Stimulated activated naive CD8-positive, alpha-beta T cell treated with anti-CD3 and anti-CD28 coated beads, Interleukin-15, amount 100 ng/mL, for 72 hours (primary cell): ENCODE data around the gene ASPHD1.
"Not testable (repeated sequence)": the region's sequence is repeated elsewhere in the genome, so short reads cannot be mapped to it uniquely, and the experiment has no call there.

Experiments
- ATAC-seq: fragments of 150-1000 bp; cut with Tn5 transposase; 2 replicates; pipeline ENCODE4 v1.10.0; 2021; ENCODE audit warnings: mild to moderate bottlenecking, moderate library complexity
- DNase-seq, 2 donors: peaks; one replicate each; pipeline ENCODE4 v3.0.0; 2021 to 2022
- H3K27ac Mint-ChIP-seq, 2 donors: one replicate each; pipeline ENCODE4 v1.8.0; 2022; ENCODE audit warnings: mild to moderate bottlenecking in 2 of 2, mixed read lengths in 2 of 2, moderate library complexity in 2 of 2
- H3K27me3 Mint-ChIP-seq: one replicate; pipeline ENCODE4 v1.8.0; 2022; ENCODE audit warnings: mixed read lengths
- H3K4me1 Mint-ChIP-seq: one replicate; pipeline ENCODE4 v1.8.0; 2022; ENCODE audit warnings: mild to moderate bottlenecking, mixed read lengths
- H3K4me3 Mint-ChIP-seq, 2 donors: one replicate each; pipeline ENCODE4 v1.8.0; 2022; ENCODE audit warnings: mild to moderate bottlenecking in 2 of 2, mixed read lengths in 2 of 2, moderate library complexity in 1 of 2
- H3K9me3 Mint-ChIP-seq, 2 donors: one replicate each; pipeline ENCODE4 v1.8.0; 2022; ENCODE audit warnings: mixed read lengths in 2 of 2

The ASPHD1 gene

GRCh38 chr16:29927070-29927905 is 27.0 kb downstream of the ASPHD1 start:
- Mint-ChIP-seq H3K27ac (peak overlapping the region in 1 of 2 donors; percentile 46), H3K27me3 (no peaks in the 10 kb centered on the region)
- no peak for ATAC-seq

DNA sequence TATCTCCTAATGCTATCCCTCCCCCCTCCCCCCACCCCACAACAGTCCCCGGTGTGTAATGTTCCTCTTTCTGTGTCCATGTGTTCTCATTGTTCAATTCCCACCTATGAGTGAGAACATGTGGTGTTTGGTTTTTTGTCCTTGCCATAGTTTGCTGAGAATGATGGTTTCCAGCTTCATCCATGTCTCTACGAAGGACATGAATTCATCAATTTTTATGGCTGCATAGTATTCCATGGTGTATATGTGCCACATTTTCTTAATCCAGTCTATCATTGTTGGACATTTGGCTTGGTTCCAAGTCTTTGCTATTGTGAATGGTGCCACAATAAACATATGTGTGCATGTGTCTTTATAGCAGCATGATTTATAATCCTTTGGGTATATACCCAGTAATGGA is 31.5 kb downstream of the ASPHD1 start:
- H3K4me3 Mint-ChIP-seq, H3K27me3 Mint-ChIP-seq, H3K9me3 Mint-ChIP-seq, ATAC-seq, H3K27ac Mint-ChIP-seq, DNase-seq: not testable (repeated sequence)
- H3K4me1 Mint-ChIP-seq: peaks cover 15% of the 10 kb centered on the region

More at GRCh38 chr16:29927070-29927905, 27.0 kb downstream of the ASPHD1 start:
- H3K9me3 Mint-ChIP-seq: no peaks in the 10 kb centered on the region
- peak overlapping the region; percentile 93 to 95 for H3K4me3 Mint-ChIP-seq
- H3K4me1 Mint-ChIP-seq: peaks cover 53% of the 10 kb centered on the region
- no peak for DNase-seq

DNA sequence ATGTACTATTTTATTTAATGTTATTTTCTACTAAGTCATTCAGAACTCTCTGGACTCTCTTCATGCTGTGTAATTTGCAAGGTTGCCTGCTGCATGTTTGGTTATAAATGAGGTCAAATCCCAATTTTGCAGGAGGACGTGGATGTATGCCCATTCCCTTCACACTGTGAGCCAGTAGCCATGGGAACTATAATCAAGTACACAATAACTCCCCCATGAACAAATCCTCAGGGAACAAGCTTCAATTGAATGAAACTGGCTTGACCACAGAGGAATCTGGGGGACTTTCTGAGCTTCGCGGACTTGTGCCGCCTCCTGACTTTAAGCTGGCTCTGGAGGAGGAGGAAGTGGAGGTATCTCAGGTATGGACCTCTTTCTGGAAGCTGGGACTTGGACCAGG is 40.4 kb downstream of the ASPHD1 start:
- no peaks in the 10 kb centered on the region for H3K9me3 Mint-ChIP-seq
- no peak overlapping the region for H3K4me3 Mint-ChIP-seq
- no peak for ATAC-seq
- no peaks in the 10 kb centered on the region for H3K4me1 Mint-ChIP-seq
- DNase-seq: no peak
- no peak overlapping the region for H3K27ac Mint-ChIP-seq
- no peaks in the 10 kb centered on the region for H3K27me3 Mint-ChIP-seq

DNA sequence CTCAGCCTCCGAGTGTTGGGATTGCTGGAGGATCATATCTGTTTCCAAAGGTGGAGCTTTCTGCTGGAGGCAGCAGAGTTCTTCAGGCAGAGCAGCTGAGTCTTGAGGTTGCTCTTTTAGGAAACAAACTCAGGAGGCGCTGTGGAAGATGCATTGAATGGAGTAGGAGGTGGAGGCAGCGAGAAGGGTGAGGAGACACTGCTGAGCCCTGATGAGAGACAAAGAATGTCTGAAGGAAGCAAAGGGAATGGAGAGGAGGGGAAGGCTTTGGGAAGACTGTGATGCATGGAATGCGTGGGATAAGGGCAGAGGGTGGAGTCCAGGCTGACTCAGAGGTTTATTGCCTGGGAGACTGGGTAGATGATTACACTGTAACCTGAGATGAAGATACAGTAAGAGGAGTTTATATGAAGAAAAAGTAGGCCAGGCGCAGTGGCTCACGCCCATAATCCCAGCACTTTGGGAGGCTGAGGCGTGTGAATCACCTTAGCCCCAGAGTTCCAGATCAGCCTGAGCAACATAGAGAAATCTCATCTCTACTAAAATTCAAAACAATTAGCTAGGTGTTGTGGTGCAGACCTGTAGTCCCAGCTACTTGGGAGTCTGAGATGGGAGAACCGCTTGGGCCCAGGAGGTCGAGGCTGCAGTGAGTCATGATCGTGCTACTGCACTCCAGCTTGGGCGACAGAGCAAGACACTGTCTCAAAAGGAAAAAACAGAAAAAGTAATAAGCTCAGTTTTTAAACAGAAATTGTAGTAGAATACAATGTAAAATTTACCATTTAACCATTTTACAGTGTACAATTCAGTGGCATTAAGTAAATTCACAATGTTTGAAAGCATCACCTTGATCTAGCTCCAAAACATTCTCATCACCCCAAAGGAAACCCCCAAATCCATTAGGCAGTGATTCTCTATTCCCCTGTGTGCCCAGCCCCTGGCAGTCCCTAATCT is 43.8 kb downstream of the ASPHD1 start:
- Mint-ChIP-seq H3K27ac (no peak overlapping the region), H3K27me3 (no peaks in the 10 kb centered on the region), H3K4me3 (no peak overlapping the region), H3K4me1 (no peaks in the 10 kb centered on the region), H3K9me3 (no peaks in the 10 kb centered on the region)
- DNase-seq (no peak), ATAC-seq (no peak)

GRCh38 chr16:29947897-29948296 is 47.6 kb downstream of the ASPHD1 start:
- no peaks in the 10 kb centered on the region for H3K4me1 Mint-ChIP-seq
- peaks cover 0 to 7% of the 10 kb centered on the region in 2 donors for H3K9me3 Mint-ChIP-seq
- no peaks in the 10 kb centered on the region for H3K27me3 Mint-ChIP-seq
- DNase-seq (no peak), ATAC-seq (no peak)
- H3K4me3 Mint-ChIP-seq: no peak overlapping the region
- no peak overlapping the region for H3K27ac Mint-ChIP-seq

DNA sequence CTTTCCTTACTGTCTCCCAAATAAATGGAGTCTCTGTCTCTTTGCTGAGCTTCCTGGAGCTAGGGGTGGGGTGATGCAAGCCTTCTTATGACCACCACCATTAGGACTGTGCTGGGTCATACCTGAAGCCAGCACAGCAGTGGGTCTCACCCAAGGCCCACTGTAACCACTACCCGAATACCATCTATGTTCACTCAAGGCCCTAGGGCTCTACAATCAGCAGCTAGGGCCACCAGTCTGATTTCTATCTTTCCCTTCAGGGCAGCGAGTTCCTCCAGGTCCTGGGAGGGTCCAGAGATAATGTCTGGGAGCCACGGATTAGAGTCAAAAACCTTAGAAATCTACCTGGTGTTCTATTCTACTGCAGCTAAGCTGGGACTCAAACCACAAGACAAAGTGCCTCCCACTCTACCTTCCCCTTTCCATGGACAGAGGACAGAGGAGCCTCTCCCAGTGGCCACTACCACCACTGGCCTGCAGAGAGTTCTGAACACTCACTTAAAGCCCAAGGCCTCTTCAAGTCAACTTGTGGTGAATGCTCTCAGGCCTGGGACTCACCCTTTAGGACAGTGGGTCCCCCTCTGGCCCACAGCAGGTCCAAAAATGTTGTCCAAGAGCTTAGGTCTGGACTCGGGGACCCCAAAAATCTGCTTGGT is 50.6 kb downstream of the ASPHD1 start:
- Mint-ChIP-seq H3K9me3 (peaks cover 0 to 7% of the 10 kb centered on the region in 2 donors), H3K27me3 (no peaks in the 10 kb centered on the region), H3K4me1 (no peaks in the 10 kb centered on the region), H3K4me3 (no peak overlapping the region), H3K27ac (no peak overlapping the region)
- DNase-seq: no peak
- no peak for ATAC-seq

DNA sequence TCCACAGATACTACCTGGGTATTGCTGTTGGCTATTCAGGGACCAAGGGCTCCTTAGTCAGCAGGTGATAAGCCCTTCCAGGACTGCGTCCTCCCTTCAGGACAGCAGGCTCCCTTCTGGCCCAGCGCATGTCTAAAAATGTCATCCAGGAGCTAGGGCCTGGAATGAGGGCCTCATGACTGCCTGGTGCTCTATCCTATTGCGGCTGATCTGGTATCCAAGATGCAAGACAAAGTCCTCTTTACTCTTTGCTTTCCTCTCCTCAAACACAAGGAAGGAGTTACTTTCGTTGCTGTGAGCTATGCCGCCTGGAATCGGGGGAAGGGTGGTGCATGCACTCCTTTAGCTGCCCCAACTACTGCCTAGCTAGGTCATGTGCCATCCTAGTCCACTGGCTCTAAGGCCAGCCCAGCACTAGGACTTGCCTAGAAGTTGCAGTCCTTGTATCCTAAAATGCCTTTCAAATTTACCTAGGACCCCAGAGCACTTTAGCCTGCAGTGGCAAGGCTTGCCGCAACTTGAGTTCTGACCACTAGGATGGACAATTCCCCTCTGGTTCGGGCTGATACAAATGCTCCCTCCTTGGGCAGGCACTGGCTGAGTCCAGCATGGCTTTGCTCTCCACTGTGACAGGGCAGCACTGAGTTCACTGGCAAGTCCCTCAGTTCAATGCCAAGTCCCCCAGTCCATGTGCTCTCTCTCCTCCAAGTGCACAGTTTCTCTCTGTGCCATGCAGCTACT is 51.5 kb downstream of the ASPHD1 start:
- no peak overlapping the region for H3K4me3 Mint-ChIP-seq
- H3K4me1 Mint-ChIP-seq: no peaks in the 10 kb centered on the region
- peaks cover 0 to 7% of the 10 kb centered on the region in 2 donors for H3K9me3 Mint-ChIP-seq
- no peaks in the 10 kb centered on the region for H3K27me3 Mint-ChIP-seq
- ATAC-seq (no peak), DNase-seq (no peak)
- H3K27ac Mint-ChIP-seq: no peak overlapping the region
